ENCODE measurements around the gene TLNRD1.

TLNRD1 gene

DNA sequence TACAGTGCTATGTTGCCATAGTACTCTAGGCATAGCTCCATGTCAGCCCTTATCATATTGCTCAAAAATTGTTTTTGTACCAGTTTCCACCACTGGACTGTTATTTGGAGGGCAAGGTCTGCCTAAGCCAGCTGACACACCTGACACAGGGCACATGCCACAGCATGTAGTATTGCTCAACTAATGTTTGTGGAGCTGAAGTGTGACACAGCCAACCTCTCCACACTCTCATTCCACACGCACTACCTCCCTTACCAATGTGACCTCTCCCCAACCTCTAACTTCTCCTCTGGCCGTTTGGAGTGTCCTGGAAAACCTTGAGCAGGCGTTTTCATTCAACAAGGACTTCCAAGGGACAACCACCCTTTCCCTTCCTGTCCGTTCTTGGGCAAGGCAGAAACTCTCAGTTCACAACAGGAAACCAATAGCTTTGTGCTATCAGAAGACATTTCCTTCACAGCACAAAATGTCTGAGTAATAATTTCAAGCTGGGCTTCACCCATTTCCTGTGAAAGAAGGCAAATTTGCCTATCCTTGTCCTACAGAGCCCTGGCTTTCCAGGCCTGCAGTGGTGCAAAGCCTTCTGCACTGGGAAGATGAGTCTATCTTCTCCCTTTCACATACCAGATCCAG lies 38.4 kb downstream of the TLNRD1 start:
- Histone ChIP-seq H3K27me3 (ENCODE audit: control insufficient read depth, insufficient read depth, low read length) (no peaks in the 10 kb centered on the region), H3K4me1 (no peaks in the 10 kb centered on the region), H2AFZ (no peak overlapping the region), H3K4me3 (ENCODE audit: low read depth, low read length) (no peak overlapping the region), H3K79me2 (no peaks in the 10 kb centered on the region), H3K27ac (no peak overlapping the region), H3K9ac (no peak overlapping the region), H3K9me3 (ENCODE audit: control insufficient read depth, low read length) (no peaks in the 10 kb centered on the region), H3K36me3 (ENCODE audit: control insufficient read depth, insufficient read depth, low read length) (no peaks in the 10 kb centered on the region), H3K4me2 (ENCODE audit: low read length) (no peak overlapping the region)
- TF ChIP-seq CTCF (IDR thresholded peaks at IDR 0.05), result no peak

DNA sequence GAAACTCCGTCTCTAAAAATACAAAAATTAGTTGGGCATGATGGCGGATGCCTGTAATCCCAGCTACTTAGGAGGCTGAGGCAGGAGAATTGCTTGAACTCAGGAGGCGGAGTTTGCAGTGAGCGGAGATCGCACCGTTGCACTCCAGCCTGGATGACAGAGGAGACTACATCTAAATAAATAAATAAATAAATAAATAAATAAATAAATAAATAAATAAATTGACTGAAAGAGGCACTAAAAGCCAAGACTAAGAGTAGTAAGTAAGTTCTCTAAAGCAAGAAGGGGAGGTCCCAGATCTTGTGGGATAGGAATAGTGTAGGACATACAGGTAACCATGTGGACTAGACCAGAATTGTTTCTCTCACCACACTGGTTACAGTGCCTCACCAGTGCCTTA lies 40.0 kb downstream of the TLNRD1 start:
- Histone ChIP-seq H3K4me1 (no peaks in the 10 kb centered on the region), H3K27me3 (ENCODE audit: control insufficient read depth, insufficient read depth, low read length) (no peaks in the 10 kb centered on the region), H3K36me3 (ENCODE audit: control insufficient read depth, insufficient read depth, low read length) (no peaks in the 10 kb centered on the region), H2AFZ (no peak overlapping the region), H3K9me3 (ENCODE audit: control insufficient read depth, low read length) (no peaks in the 10 kb centered on the region), H3K4me2 (ENCODE audit: low read length) (no peak overlapping the region), H3K4me3 (ENCODE audit: low read depth, low read length) (no peak overlapping the region), H3K9ac (no peak overlapping the region), H3K27ac (no peak overlapping the region), H3K79me2 (no peaks in the 10 kb centered on the region)
- TF ChIP-seq CTCF (IDR thresholded peaks at IDR 0.05), result no peak

DNA sequence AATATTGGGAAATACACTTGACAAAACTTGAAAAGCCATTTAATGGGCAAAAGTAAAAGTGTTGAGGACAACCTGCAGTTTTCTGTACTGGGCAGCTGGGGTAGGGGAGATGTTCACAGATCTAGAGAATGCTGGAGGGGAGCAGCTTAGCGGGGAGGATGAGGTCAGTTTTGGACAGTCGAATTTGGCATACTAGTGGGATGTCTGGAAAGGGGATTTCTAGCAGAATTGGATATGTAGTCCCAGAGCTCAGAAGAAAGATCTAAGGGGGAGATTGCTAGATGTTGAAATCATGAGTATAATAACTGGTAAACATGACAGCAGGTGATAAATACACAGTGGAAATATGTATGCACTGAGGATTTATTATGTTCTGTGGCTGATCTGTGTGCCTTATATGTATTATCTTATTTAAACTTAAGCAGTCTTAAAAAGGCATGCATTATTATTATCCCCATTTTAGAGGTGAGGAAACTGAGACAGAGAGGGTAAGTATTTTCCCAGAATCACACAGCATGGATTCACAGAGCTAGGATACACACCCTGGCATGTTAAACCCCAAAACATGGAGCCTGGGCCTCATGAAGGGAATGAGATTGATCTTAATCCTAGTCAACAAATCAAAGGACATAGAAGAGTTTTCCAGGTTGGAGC lies 42.7 kb downstream of the TLNRD1 start:
- Histone ChIP-seq H3K79me2 (no peaks in the 10 kb centered on the region), H3K27me3 (ENCODE audit: control insufficient read depth, insufficient read depth, low read length) (no peaks in the 10 kb centered on the region), H3K36me3 (ENCODE audit: control insufficient read depth, insufficient read depth, low read length) (no peaks in the 10 kb centered on the region), H3K4me3 (ENCODE audit: low read depth, low read length) (no peak overlapping the region), H2AFZ (no peak overlapping the region), H3K4me1 (no peaks in the 10 kb centered on the region), H3K9me3 (ENCODE audit: control insufficient read depth, low read length) (no peaks in the 10 kb centered on the region), H3K27ac (no peak overlapping the region), H3K4me2 (ENCODE audit: low read length) (no peak overlapping the region), H3K9ac (no peak overlapping the region)
- no peak for TF ChIP-seq CTCF (IDR thresholded peaks at IDR 0.05)

GRCh38 chr15:81043935-81044575 lies 43.3 kb downstream of the TLNRD1 start:
- Histone ChIP-seq H3K27ac (no peak overlapping the region), H3K4me1 (no peaks in the 10 kb centered on the region), H3K79me2 (no peaks in the 10 kb centered on the region), H2AFZ (no peak overlapping the region), H3K9me3 (ENCODE audit: control insufficient read depth, low read length) (no peaks in the 10 kb centered on the region), H3K27me3 (ENCODE audit: control insufficient read depth, insufficient read depth, low read length) (no peaks in the 10 kb centered on the region), H3K9ac (no peak overlapping the region), H3K36me3 (ENCODE audit: control insufficient read depth, insufficient read depth, low read length) (no peaks in the 10 kb centered on the region), H3K4me2 (ENCODE audit: low read length) (no peak overlapping the region), H3K4me3 (ENCODE audit: low read depth, low read length) (no peak overlapping the region)
- TF ChIP-seq CTCF (IDR thresholded peaks at IDR 0.05), result no peak

Measured in parathyroid adenoma (tissue), 2 donors.